Raji (cell line): ENCODE data around the gene DCAF15.
A peak's percentile ranks its signal among the peaks of the same experiment; 100 is the strongest.

Experiments
- POLR2A ChIP-seq: IDR thresholded peaks from 2 replicates; pipeline ENCODE4 v1.6.1; 2011; ENCODE audit warnings: low read depth, low read length, control low read depth; ENCODE audit not compliant: insufficient read depth

The DCAF15 gene, protein sequence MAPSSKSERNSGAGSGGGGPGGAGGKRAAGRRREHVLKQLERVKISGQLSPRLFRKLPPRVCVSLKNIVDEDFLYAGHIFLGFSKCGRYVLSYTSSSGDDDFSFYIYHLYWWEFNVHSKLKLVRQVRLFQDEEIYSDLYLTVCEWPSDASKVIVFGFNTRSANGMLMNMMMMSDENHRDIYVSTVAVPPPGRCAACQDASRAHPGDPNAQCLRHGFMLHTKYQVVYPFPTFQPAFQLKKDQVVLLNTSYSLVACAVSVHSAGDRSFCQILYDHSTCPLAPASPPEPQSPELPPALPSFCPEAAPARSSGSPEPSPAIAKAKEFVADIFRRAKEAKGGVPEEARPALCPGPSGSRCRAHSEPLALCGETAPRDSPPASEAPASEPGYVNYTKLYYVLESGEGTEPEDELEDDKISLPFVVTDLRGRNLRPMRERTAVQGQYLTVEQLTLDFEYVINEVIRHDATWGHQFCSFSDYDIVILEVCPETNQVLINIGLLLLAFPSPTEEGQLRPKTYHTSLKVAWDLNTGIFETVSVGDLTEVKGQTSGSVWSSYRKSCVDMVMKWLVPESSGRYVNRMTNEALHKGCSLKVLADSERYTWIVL

DNA sequence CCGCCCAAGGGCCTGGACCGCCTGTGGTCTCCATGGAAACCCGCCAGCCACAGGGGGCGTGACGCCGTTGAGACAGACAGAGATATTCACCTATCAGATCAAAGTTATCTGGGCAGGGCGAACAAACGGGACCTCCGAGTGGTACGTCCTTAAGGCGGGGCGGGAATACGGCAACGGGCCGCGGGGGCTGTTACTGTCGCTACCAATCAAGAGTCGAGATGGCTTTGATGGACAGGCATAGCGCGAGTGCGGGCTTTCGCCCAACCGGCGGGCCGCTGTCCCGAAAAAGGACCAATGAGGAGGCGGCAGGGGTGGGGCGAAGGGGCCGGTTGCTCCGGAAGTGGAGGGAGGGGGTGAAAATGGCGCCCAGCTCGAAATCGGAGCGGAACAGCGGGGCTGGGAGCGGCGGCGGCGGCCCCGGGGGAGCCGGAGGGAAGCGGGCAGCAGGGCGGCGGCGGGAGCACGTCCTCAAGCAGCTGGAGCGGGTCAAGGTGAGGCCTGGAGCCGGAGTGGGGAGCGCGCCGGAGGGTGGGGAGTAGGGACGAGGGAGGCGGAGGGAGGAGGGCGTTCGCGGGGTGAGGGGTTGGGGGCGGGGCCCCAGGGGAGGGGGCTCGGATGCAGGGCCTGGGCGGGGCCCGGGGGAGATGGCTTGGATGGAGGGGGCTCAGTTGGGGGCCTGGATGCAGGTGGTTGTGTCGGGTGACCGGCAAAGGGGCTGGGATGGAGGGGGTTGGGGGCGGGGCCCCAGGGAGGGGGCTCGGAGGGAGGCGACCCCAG is at the start of gene DCAF15:
Gene DCAF15, plus strand, starts transcription at position 356 of the 777 bp plus-strand sequence. Its CDS starts 4 bp downstream, at position 360.
- TF ChIP-seq POLR2A = peak; percentile 37

DNA sequence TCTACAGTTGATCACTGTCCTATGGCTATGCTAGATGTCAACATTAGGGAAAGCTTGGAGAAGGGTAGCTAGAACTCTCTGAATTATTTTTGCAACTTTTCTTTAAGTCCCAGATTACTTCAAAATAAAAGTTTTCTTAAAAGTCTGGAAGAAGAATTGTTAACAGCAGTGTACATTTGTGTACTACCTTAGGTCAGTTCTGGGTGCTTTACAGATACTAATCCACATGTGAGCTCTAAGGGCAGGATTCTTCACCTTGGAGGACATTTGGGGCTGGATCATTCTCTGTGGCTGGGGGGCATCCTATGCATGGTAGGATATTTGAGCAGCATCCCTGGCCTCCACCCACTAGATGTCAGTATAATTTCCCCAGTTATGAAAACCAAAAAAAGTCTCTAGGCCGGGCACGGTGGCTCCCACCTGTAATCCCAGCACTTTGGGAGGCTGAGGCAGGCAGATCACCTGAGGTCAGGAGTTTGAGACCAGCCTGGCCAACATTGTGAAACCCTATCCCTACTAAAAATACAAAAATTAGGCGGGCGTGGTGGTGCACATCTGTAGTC is 49.2 kb upstream of the DCAF15 start:
- TF ChIP-seq POLR2A = no peak

DNA sequence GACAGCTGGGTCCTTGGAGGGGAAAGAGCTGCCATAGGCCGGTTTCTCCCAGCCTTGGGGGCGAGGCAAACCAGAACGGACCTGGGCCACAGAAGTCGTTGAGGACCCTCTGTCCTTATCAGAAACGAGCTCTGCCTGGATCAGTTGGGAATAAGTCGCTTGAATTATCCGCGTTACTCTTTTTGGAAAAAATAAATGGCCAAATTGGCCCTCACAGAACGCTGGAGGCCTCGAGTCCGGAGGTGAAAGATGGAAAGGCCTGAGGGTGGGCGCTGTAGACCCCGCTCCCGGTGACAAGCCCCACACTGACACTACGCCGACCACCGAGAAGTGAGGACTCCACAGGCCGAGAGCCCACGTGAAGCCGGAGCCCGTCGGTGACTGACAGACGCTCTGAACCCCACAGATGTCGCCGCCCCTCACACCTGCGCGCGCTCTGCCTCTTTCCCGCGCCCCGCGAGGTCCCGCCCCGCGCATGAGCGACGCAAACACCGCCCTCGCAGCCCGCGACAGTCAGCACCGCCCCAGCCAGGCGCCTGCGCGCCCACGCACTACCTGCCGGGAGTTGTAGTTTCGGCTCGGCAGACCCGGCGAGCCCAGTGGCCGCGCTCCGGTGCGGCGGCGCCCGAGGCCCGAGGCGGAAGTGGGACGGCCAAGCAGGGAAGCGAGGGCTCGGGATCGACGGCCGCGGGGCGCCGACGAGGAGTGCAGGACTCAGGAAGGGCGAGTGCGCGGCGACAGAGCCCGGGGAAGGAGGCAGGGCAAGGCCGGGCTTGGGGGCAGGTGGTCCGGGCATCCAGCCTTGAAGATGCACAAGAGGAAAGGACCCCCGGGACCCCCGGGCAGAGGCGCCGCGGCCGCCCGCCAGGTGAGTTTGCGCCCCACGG is 46.4 kb upstream of the DCAF15 start, which contains the start of the genes BRME1 and CC2D1A:
Gene BRME1, minus strand, starts transcription at position 484 of the 887 bp plus-strand sequence. CDS start 1,225 bp downstream, outside the sequence.
Gene CC2D1A, plus strand, starts transcription at position 568 of the 887 bp plus-strand sequence. Its CDS starts 241 bp downstream, at position 809.
- TF ChIP-seq POLR2A = peak; percentile 68

DNA sequence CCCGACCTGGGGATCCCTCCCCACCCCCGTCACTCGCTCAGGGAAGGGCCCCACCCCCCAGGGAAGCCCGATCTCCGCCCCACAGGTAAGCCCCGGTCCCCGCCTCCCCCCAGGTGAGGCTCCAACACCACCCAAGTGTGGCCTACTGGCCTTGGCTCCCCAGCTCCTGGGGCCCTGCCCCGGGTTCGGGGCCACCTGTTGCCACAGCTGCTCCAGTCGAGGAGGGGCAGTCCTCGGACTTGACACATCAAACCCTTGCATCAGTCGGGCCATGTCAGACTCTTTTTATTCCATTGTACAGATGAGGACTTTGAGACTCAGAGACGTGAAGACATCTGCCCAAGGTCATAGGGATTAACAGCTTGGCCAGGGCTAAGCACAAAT is 45.8 kb upstream of the DCAF15 start:
- TF ChIP-seq POLR2A = no peak

DNA sequence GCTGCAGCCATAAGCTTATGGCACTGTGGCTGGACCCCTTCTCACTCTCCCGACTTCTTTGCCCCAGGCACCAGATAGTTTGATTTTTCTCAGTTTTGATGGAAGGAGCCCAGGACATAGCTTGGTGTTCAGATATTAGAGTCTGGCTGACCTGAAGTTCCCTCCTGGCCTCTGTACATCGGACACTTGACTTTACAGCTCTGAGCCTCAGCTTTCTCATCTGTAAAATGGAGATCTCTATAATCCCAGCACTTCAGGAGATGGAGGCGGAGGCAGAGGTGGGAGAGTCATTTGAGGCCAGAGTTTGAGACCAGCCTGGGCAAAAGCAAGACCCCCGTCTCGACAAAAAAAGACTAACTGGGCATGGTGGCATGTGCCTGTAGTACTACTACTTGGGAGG is 45.4 kb upstream of the DCAF15 start:
- TF ChIP-seq POLR2A = no peak

DNA sequence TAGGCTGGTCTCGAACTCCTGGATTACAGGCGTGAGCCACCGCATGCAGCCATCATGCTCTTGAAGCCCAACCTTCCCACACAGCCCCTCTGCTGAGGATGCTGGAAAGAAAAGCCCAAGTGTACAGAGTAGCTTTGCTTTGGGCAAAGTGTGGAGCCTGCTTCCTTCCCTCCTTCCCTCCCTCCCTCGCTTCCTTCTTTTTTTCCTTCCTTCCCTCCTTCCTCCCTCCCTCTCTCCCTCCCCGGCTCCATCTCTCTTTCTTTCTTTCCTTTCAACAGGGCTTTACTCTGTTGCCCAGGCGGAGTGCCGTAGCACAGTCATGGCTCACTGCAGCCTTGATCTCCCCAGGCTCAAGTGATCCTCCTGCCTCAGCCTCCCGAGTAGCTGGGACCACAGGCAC is 43.6 kb upstream of the DCAF15 start:
- TF ChIP-seq POLR2A = no peak

DNA sequence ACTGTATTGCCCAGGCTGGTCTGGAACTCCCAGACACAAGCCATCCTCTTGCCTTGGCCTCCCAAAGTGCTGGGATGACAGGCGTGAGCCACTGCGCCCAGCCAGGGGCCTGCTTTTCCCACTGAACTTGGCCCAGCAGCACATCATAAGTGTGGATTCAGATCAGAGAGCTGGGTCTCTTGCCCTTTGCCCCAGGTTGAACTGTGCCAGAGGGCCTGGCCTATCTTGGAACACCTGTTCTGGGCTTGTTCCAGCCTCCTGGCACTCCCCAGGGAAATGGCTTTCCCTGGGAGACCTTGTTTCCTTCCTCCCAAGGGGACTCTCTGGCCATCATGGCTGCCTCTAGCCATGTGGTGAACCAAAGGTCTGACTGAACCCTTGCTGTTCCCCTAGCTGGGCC is 42.9 kb upstream of the DCAF15 start:
- no peak for TF ChIP-seq POLR2A

DNA sequence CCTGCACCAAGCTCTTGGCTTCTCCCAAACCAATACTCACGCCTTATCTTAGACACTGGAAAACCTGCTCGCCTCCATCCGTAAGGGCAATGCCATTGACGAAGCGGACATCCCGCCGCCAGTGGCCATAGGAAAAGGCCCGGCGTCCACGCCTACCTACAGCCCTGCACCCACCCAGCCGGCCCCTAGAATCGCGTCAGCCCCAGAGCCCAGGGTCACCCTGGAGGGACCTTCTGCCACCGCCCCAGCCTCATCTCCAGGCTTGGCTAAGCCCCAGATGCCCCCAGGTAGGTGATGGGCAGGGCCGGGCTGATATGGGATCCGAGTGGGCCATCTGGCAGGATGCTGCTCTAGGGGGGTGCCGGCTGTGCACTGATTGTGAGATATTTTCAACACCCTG is 39.0 kb upstream of the DCAF15 start:
- TF ChIP-seq POLR2A = no peak

DNA sequence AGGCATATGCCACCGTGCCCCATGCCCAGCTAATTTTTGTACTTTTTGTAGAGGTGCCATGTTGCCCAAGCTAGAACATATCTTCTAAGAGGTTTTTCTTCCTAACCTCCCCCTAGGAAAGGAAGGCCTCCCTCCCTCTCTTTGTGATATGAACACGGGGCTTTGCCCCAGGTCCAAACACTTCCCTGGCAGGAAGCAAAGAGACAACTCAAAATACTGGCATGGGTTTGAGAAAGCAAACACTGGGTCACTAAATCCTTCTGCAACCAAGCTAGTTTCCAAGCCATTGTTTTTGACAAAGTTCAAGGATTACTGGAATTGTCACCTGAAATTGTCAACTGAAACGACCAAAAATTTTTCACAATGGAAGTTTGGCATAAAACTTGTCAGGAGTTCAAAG is 37.5 kb upstream of the DCAF15 start:
- no peak for TF ChIP-seq POLR2A

DNA sequence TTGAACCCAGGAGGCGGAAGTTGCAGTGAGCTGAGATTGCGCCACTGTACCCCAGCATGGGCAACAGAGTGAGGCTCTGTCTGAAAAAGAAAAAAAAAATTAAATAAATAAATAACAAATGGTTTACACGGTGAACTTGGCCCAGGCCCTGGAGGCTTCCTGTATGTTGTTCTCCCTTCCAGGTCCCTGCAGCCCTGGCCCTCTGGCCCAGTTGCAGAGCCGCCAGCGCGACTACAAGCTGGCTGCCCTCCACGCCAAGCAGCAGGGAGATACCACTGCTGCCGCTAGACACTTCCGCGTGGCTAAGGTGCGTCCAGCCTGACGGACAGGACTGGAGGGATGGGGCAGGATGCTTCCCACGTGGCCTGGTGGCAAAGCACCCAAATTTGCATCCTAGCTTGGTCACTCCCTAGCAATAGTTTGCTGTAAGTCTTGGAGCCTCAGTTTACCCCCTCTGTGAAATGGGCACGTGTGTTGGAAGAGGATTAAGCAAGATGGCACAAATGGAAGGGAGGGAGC is 34.4 kb upstream of the DCAF15 start:
- no peak for TF ChIP-seq POLR2A

DNA sequence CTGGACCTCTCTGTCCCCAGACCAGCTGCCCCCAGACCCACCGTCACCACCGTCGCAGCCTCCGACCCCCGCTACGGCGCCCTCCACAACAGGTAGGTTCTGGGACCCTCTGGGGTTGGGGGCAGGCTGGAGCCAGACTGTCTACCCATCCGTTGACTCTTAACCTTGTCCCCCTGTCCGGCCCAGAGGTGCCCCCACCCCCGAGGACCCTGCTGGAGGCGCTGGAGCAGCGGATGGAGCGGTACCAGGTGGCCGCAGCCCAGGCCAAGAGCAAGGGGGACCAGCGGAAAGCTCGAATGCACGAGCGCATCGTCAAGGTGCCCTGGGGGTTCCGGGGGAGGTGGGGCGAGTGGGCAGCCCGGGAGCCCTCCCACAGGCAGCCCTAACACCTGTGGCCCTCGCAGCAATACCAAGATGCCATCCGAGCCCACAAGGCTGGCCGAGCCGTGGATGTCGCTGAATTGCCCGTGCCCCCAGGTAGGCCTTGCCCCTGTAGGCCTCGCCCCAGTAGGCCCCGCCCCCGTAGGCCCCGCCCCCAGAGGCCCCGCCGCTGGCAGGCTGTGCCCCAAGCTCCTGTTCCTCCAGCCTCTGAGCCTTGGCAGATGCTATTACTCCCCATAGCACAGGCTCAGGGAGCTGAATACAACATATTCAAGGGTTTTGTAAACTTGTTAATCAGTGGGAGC is 33.4 kb upstream of the DCAF15 start:
- no peak for TF ChIP-seq POLR2A

DNA sequence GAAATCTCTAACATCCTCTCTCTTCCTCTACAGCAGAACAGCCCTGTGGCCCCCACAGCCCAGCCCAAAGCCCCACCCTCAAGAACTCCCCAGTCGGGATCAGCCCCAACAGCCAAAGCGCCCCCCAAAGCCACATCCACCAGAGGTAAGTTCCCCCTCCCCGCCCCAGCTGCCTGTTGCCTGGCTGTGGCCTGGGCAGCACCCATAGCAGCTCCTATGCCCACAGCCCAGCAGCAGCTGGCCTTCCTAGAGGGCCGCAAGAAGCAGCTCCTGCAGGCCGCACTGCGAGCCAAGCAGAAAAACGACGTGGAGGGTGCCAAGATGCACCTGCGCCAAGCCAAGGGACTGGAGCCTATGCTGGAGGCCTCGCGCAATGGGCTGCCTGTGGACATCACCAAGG is 31.8 kb upstream of the DCAF15 start:
- no peak for TF ChIP-seq POLR2A

DNA sequence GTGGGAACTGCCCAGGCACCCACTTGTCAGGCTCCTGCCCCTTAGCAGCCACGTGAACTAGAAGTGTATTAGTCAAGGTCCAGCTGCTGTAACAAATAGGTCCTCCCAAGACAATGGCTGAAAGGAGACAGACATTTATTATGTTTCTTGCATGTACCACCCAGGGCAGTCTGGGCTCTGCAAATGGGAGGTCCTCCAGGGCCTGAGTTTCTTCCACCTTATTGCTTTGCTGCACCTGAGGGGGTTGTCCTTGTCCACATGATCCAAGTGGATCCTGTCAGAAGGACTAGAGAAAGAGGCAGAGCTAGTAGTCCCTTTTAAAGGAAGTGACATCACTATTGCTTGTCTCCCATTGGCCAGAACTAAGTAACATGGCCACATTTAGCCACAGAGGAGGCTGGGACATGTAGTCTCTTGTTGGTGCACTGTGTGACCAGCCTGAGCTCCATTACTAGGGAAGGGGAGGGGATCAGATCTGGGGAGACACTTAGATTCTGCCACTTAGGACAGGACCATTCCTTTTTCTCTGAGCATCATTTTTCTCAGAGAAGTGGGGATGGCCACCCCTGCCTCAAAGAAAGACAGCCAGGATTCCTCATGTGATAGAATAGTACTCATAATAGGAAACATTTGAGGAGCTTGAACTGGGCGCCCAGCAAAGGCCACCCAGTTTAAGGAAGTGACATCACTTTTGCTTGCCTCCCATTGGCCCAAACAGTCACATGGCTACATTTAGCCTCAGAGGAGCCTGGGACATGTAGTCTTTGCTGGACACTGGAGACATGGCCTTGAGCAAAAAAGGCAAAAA is 31.2 kb upstream of the DCAF15 start:
- no peak for TF ChIP-seq POLR2A
